ENCODE results near the gene HS3ST4. TPM values are rescaled to one million over a fixed set of nuclear protein-coding genes. Genes with fewer than 3 reads are reported as not detected.

HS3ST4 gene
- total RNA-seq, 1 experiment from 2014 or later: not detected

DNA sequence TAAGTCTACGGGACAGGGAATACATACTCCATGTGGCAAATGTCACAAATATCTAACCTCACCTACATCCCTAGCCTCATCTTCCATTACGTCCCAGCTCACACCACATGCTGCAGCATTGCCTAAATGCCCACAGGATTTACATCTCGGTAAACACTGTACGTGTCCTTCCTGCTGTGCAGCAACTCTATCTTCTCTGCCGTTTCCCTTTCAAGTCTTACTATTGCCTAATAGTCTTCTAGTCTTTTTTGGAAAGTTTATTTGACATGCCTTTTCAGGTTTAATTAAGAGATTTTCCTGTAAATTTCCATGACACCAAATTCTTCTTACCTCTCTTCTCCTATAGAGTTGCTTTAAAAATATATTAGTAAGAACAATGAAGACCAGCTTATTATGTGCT lies 120.5 kb downstream of the HS3ST4 start:
- intact Hi-C loops (cut with micrococcal nuclease): no loop called here
- H3K79me2 ChIP-seq (ENCODE audit: insufficient read depth, low read length): no peaks in the 10 kb centered on the region
- BruUV-seq (replicated peaks): no TSS peak
- no peaks in the 10 kb centered on the region for H3K36me3 ChIP-seq (ENCODE audit: control insufficient read depth in 1 of 2, insufficient read depth in 2 of 2, low read length in 2 of 2)
- ChIA-PET POLR2A (no interaction called here), CTCF (no interaction called here), RAD21 (ENCODE audit: low non-redundant PET in 1 of 2, low total read pairs in 2 of 2, uncharacterized antibody in 2 of 2, unreplicated experiment in 2 of 2) (no interaction called here)
- TF ChIP-seq POLR2AphosphoS5 (IDR thresholded peaks at IDR 0.05; ENCODE audit: low read depth, low read length): no peak
- TF ChIP-seq, protein P1, sequence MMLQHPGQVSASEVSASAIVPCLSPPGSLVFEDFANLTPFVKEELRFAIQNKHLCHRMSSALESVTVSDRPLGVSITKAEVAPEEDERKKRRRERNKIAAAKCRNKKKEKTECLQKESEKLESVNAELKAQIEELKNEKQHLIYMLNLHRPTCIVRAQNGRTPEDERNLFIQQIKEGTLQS (IDR thresholded peaks at IDR 0.05): no peak
- TF ChIP-seq MAX (IDR thresholded peaks at IDR 0.05): no peak
- no peak for TF ChIP-seq SRF (IDR thresholded peaks at IDR 0.05; ENCODE audit: low read depth)
- TF ChIP-seq ZFX (IDR thresholded peaks at IDR 0.05): no peak
- no peak for TF ChIP-seq FOSL1 (IDR thresholded peaks at IDR 0.05; ENCODE audit: low read depth)
- no peak for TF ChIP-seq REST (IDR thresholded peaks at IDR 0.05; ENCODE audit: low read depth)
- no peak for TF ChIP-seq ELF1 (IDR thresholded peaks at IDR 0.05; ENCODE audit: borderline replicate concordance, low read depth)
- TF ChIP-seq SP1 (IDR thresholded peaks at IDR 0.05; ENCODE audit: low read depth): no peak
- TF ChIP-seq CBX3 (IDR thresholded peaks at IDR 0.05; ENCODE audit: low read depth): no peak
- H3K27me3 ChIP-seq (ENCODE audit: insufficient read depth, low read length): no peaks in the 10 kb centered on the region
- H3K9me2 ChIP-seq (ENCODE audit: insufficient read depth): no peaks in the 10 kb centered on the region
- no peak for DNase-seq (ENCODE audit: low read depth, low spot score)
- H4K20me1 ChIP-seq (ENCODE audit: insufficient read depth): no peaks in the 10 kb centered on the region
- no peak overlapping the region for H3K9ac ChIP-seq (ENCODE audit: low read length)
- H3K4me3 ChIP-seq (replicated peaks in 1 of 2; ENCODE audit: low read depth in 1 of 2, low read length in 2 of 2): no peak overlapping the region
- H3K27ac ChIP-seq (ENCODE audit: low read depth, low read length): no peak overlapping the region
- H3K4me2 ChIP-seq (ENCODE audit: low read length): no peak overlapping the region
- H3K4me1 ChIP-seq (ENCODE audit: control insufficient read depth in 1 of 2, insufficient read depth in 2 of 2, low read length in 2 of 2): no peaks in the 10 kb centered on the region
- H3K9me3 ChIP-seq (ENCODE audit: control insufficient read depth in 1 of 2, insufficient read depth in 1 of 2, low read depth in 1 of 2, low read length in 2 of 2): no peaks in the 10 kb centered on the region
- ATAC-seq: no peak
- no peak overlapping the region for H2AFZ ChIP-seq (ENCODE audit: low read depth, low read length, poor library complexity, severe bottlenecking)

All from HCT116 (cell line).